C4-2B (cell line): ENCODE data around the gene TSPAN9.

Experiments used
- H3K27ac ChIP-seq: fragments of 450-650 bp; 2 replicates; pipeline ENCODE4 v1.5.1; 2017
- CTCF ChIP-seq: fragments of 450-650 bp; conservative IDR thresholded peaks from 2 replicates; pipeline ENCODE4 v1.5.1; 2017; ENCODE audit warnings: mild to moderate bottlenecking
- ZFX ChIP-seq: fragments of 450-650 bp; IDR thresholded peaks from 2 replicates; pipeline ENCODE4 v1.6.1; 2017

TSPAN9 gene

GRCh38 chr12:3040026-3040656 is 37.0 kb upstream of the TSPAN9 start:
- no peak for TF ChIP-seq ZFX
- no peak for TF ChIP-seq CTCF
- no peak overlapping the region for H3K27ac ChIP-seq

- no peak overlapping the region for H3K27ac ChIP-seq
- no peak for TF ChIP-seq ZFX
Observed at GRCh38 chr12:3040663-3041544, 36.3 kb upstream of the TSPAN9 start.

GRCh38 chr12:3041558-3042164 is 35.5 kb upstream of the TSPAN9 start:
- TF ChIP-seq ZFX (no peak), CTCF (peak; percentile 85)
- no peak overlapping the region for H3K27ac ChIP-seq

- no peak overlapping the region for H3K27ac ChIP-seq
- no peak for TF ChIP-seq CTCF
- no peak for TF ChIP-seq ZFX
Observed at GRCh38 chr12:3042394-3042793, 34.8 kb upstream of the TSPAN9 start.

- no peak overlapping the region for H3K27ac ChIP-seq
- no peak for TF ChIP-seq ZFX
- no peak for TF ChIP-seq CTCF
Observed at GRCh38 chr12:3042826-3043225, 34.4 kb upstream of the TSPAN9 start.

GRCh38 chr12:3043406-3043805 is 33.8 kb upstream of the TSPAN9 start:
- no peak overlapping the region for H3K27ac ChIP-seq
- TF ChIP-seq CTCF (no peak), ZFX (no peak)

GRCh38 chr12:3044141-3044630 is 33.0 kb upstream of the TSPAN9 start:
- no peak for TF ChIP-seq CTCF
- TF ChIP-seq ZFX: no peak
- H3K27ac ChIP-seq: no peak overlapping the region
